ENCODE data around the gene COMMD1.

DNA sequence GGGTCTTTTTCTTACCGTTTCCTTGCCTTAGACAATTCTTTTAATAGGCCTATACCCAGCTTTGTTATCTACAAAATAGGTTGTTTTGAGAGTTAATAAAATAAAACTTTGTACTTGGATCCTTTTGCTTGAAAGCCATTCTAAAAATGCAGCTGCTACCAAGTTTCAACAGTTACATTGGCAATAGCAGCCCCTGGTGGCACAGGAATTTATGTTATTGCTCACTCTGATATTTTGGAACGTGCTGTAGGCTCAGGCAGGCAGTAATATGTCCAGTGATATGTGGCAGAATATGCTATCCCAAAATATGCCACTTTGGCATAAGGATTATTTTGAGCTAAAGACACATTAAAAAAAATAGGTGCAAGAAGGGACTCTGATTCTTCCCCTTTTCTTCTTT is 6.7 kb upstream of the COMMD1 start:
- TF ChIP-seq RFX5 (IDR thresholded peaks at IDR 0.05) = no peak
- TF ChIP-seq POLR2A (IDR thresholded peaks at IDR 0.05; ENCODE audit: low read length) = no peak
- TF ChIP-seq, protein P1, sequence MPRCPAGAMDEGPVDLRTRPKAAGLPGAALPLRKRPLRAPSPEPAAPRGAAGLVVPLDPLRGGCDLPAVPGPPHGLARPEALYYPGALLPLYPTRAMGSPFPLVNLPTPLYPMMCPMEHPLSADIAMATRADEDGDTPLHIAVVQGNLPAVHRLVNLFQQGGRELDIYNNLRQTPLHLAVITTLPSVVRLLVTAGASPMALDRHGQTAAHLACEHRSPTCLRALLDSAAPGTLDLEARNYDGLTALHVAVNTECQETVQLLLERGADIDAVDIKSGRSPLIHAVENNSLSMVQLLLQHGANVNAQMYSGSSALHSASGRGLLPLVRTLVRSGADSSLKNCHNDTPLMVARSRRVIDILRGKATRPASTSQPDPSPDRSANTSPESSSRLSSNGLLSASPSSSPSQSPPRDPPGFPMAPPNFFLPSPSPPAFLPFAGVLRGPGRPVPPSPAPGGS (IDR thresholded peaks at IDR 0.05) = no peak
- TF ChIP-seq, protein P2, sequence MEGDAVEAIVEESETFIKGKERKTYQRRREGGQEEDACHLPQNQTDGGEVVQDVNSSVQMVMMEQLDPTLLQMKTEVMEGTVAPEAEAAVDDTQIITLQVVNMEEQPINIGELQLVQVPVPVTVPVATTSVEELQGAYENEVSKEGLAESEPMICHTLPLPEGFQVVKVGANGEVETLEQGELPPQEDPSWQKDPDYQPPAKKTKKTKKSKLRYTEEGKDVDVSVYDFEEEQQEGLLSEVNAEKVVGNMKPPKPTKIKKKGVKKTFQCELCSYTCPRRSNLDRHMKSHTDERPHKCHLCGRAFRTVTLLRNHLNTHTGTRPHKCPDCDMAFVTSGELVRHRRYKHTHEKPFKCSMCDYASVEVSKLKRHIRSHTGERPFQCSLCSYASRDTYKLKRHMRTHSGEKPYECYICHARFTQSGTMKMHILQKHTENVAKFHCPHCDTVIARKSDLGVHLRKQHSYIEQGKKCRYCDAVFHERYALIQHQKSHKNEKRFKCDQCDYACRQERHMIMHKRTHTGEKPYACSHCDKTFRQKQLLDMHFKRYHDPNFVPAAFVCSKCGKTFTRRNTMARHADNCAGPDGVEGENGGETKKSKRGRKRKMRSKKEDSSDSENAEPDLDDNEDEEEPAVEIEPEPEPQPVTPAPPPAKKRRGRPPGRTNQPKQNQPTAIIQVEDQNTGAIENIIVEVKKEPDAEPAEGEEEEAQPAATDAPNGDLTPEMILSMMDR (IDR thresholded peaks at IDR 0.05) = peak; percentile 77
- no peak for TF ChIP-seq RNF2 (IDR thresholded peaks at IDR 0.05; ENCODE audit: borderline replicate concordance, low read depth)
- TF ChIP-seq ZNF302 (CRISPR knock-in tag; IDR thresholded peaks at IDR 0.05) = no peak
